Loucy (cell line): ENCODE results near the gene CNKSR3.

ENCODE experiments used
- H2AFZ ChIP-seq: fragments of 200-600 bp; sonication (generic); 2 replicates; pipeline ENCODE4 v1.6.0; 2016; ENCODE audit warnings: antibody characterized with exemption, mild to moderate bottlenecking, low read length, moderate library complexity
- H3F3A ChIP-seq: fragments of 200-600 bp; 2 replicates; pipeline ENCODE4 v1.6.0; 2016; ENCODE audit warnings: antibody characterized with exemption, low read depth, mild to moderate bottlenecking
- H3K27me3 ChIP-seq: fragments of 200-600 bp; sonication (generic); 2 replicates; pipeline ENCODE4 v1.6.1; 2014; ENCODE audit warnings: low read length, mild to moderate bottlenecking; ENCODE audit not compliant: insufficient read depth, poor library complexity, severe bottlenecking
- H3K36me3 ChIP-seq: fragments of 200-600 bp; sonication (generic); 2 replicates; pipeline ENCODE4 v1.6.1; 2016; ENCODE audit warnings: low read length; ENCODE audit not compliant: insufficient read depth
- H3K4me1 ChIP-seq: fragments of 200-600 bp; sonication (generic); 2 replicates; pipeline ENCODE4 v1.5.1; 2014; ENCODE audit warnings: low read length, mild to moderate bottlenecking; ENCODE audit not compliant: insufficient read depth, poor library complexity, severe bottlenecking
- H3K4me2 ChIP-seq: fragments of 200-600 bp; sonication (generic); 2 replicates; pipeline ENCODE4 v1.6.0; 2014; ENCODE audit warnings: antibody characterized with exemption, low read length, low read depth, mild to moderate bottlenecking; ENCODE audit not compliant: poor library complexity, severe bottlenecking
- H3K4me3 ChIP-seq: fragments of 200-600 bp; sonication (generic); 2 replicates; pipeline ENCODE4 v1.5.1; 2014; ENCODE audit warnings: low read length, mild to moderate bottlenecking, mixed read lengths; ENCODE audit not compliant: poor library complexity, severe bottlenecking
- H3K79me2 ChIP-seq: fragments of 200-600 bp; sonication (generic); 2 replicates; pipeline ENCODE4 v1.6.1; 2014; ENCODE audit warnings: low read length; ENCODE audit not compliant: insufficient read depth
- H3K9ac ChIP-seq: fragments of 200-600 bp; sonication (generic); 2 replicates; pipeline ENCODE4 v1.6.0; 2014; ENCODE audit warnings: mild to moderate bottlenecking, low read depth, low read length, moderate library complexity; ENCODE audit not compliant: poor library complexity, severe bottlenecking
- H3K9me2 ChIP-seq: fragments of 200-600 bp; sonication (generic); replicated peaks from 2 replicates; pipeline ENCODE4 v1.6.1; 2016; ENCODE audit warnings: low read depth, low read length, mixed read lengths
- H3K9me3 ChIP-seq: fragments of 200-600 bp; sonication (generic); 2 replicates; pipeline ENCODE4 v1.6.1; 2014; ENCODE audit warnings: mild to moderate bottlenecking, antibody characterized with exemption, low read length, low read depth; ENCODE audit not compliant: insufficient read depth
- H4K20me1 ChIP-seq: fragments of 200-600 bp; sonication (generic); 2 replicates; pipeline ENCODE4 v1.6.0; 2014; ENCODE audit warnings: antibody characterized with exemption, low read length, mild to moderate bottlenecking; ENCODE audit not compliant: insufficient read depth, poor library complexity, severe bottlenecking
- CTCF ChIP-seq: fragments of 200-600 bp; sonication (generic); conservative IDR thresholded peaks from 2 replicates; pipeline ENCODE4 v1.5.1; 2014; ENCODE audit warnings: mild to moderate bottlenecking, antibody characterized with exemption, low read length
- EZH2phosphoT487 ChIP-seq: fragments of 200-600 bp; IDR thresholded peaks from 2 replicates; pipeline ENCODE4 v1.6.1; 2018; ENCODE audit warnings: antibody characterized with exemption, mild to moderate bottlenecking, moderate library complexity, borderline replicate concordance

The CNKSR3 gene

DNA sequence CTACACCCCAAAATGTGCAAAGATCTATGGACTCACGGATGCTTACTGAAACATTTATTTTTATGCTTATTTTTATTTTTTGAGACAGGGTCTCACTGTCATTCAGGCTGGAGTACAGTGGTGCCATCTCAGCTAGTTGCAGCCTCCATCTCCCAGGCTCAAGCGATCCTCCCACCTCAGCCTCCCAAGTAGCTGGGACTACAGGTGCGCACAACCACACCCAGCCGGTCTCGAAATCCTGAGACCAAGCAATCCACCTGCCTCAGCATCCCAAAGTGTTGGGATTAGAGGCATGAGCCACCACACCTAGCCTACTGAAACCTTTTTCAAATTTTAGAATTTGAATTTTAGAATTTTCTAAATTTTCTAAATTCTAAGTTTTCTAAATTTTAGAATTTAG, 103.0 kb downstream of the CNKSR3 start:
- no peak for TF ChIP-seq EZH2phosphoT487
- TF ChIP-seq CTCF, result no peak
- no peak overlapping the region for H2AFZ ChIP-seq
- H3K36me3 ChIP-seq, result no peaks in the 10 kb centered on the region
- H3K79me2 ChIP-seq, result no peaks in the 10 kb centered on the region
- no peaks in the 10 kb centered on the region for H3K4me1 ChIP-seq
- no peaks in the 10 kb centered on the region for H3F3A ChIP-seq
- no peak overlapping the region for H3K4me3 ChIP-seq
- H3K9me2 ChIP-seq, result no peaks in the 10 kb centered on the region
- H3K4me2 ChIP-seq, result no peak overlapping the region
- no peak overlapping the region for H3K9ac ChIP-seq
- H3K27me3 ChIP-seq, result no peaks in the 10 kb centered on the region
- no peaks in the 10 kb centered on the region for H4K20me1 ChIP-seq
- H3K9me3 ChIP-seq, result no peaks in the 10 kb centered on the region

GRCh38 chr6:154406869-154407268, 103.6 kb downstream of the CNKSR3 start:
- no peaks in the 10 kb centered on the region for H3K4me1 ChIP-seq
- no peak for TF ChIP-seq CTCF
- TF ChIP-seq EZH2phosphoT487, result no peak
- no peak overlapping the region for H3K4me2 ChIP-seq
- no peaks in the 10 kb centered on the region for H3K9me3 ChIP-seq
- H3K36me3 ChIP-seq, result no peaks in the 10 kb centered on the region
- H3K4me3 ChIP-seq, result no peak overlapping the region
- no peaks in the 10 kb centered on the region for H3K9me2 ChIP-seq
- no peak overlapping the region for H2AFZ ChIP-seq
- no peaks in the 10 kb centered on the region for H3K27me3 ChIP-seq
- H4K20me1 ChIP-seq, result no peaks in the 10 kb centered on the region
- H3K79me2 ChIP-seq, result no peaks in the 10 kb centered on the region
- no peaks in the 10 kb centered on the region for H3F3A ChIP-seq
- H3K9ac ChIP-seq, result no peak overlapping the region

DNA sequence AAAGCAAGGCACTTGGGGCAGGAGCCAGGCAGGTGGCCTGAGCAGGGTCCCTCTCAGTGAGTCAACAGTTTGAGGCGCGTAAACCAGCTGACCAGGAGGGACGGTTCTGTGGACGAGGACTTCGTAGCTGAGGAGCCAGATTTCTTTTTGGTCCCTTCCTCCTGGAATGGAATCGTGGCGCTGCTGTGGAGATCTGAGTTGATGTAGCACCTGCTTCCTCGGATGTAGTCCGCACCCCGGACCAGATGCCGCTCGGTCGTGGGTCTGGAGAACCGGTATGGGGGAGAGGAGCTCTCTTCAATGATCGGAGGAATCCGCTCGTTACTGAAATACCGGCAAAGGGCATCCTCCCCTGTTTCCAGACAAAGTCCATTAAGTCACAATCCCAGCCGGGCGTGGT, 104.2 kb downstream of the CNKSR3 start:
- TF ChIP-seq EZH2phosphoT487, result no peak
- TF ChIP-seq CTCF, result no peak
- H3K4me2 ChIP-seq, result no peak overlapping the region
- H3K27me3 ChIP-seq, result no peaks in the 10 kb centered on the region
- H3K36me3 ChIP-seq, result no peaks in the 10 kb centered on the region
- H3K9me3 ChIP-seq, result no peaks in the 10 kb centered on the region
- no peak overlapping the region for H3K4me3 ChIP-seq
- no peaks in the 10 kb centered on the region for H3F3A ChIP-seq
- no peaks in the 10 kb centered on the region for H3K4me1 ChIP-seq
- H2AFZ ChIP-seq, result no peak overlapping the region
- no peaks in the 10 kb centered on the region for H3K79me2 ChIP-seq
- H4K20me1 ChIP-seq, result no peaks in the 10 kb centered on the region
- no peaks in the 10 kb centered on the region for H3K9me2 ChIP-seq
- H3K9ac ChIP-seq, result no peak overlapping the region
